ENCODE data around the gene ABL2. TPM values are rescaled to one million over a fixed set of nuclear protein-coding genes. Genes with fewer than 3 reads are reported as not detected.

The ABL2 gene
- total RNA-seq, 4 donors from 2014 or later: 6.8 to 22.2 (median 12.2) TPM

- Histone ChIP-seq H3K27me3 (no peaks in the 10 kb centered on the region), H3K4me3 (no peak overlapping the region), H3K27ac (no peak overlapping the region), H3K36me3 (no peaks in the 10 kb centered on the region), H3K9me3 (no peaks in the 10 kb centered on the region), H3K4me1 (no peaks in the 10 kb centered on the region)
- no peak for TF ChIP-seq POLR2AphosphoS5 (IDR thresholded peaks at IDR 0.05)
- TF ChIP-seq POLR2A (IDR thresholded peaks at IDR 0.05): no peak
- no peak for TF ChIP-seq EP300 (IDR thresholded peaks at IDR 0.05)
- TF ChIP-seq CTCF (IDR thresholded peaks at IDR 0.05): no peak
- 70% methylated on average over 5 of the region's 5 CpGs for WGBS
- DNase-seq (ENCODE audit: low spot score in 2 of 2): no peak
Observed at GRCh38 chr1:179241530-179242097, 12.1 kb upstream of the ABL2 start.

- H3K4me1 ChIP-seq: no peaks in the 10 kb centered on the region
- H3K4me3 ChIP-seq: no peak overlapping the region
- 80% methylated on average over 4 of the region's 4 CpGs for WGBS
- no peaks in the 10 kb centered on the region for H3K27me3 ChIP-seq
- H3K27ac ChIP-seq: no peak overlapping the region
- TF ChIP-seq POLR2AphosphoS5 (IDR thresholded peaks at IDR 0.05): no peak
- no peak for DNase-seq (ENCODE audit: low spot score in 2 of 2)
- H3K9me3 ChIP-seq: no peaks in the 10 kb centered on the region
- no peaks in the 10 kb centered on the region for H3K36me3 ChIP-seq
Observed at GRCh38 chr1:179237222-179237621, 7.7 kb upstream of the ABL2 start.

- WGBS: 92% methylated on average over 1 of the region's 1 CpG
- H3K4me3 ChIP-seq: no peak overlapping the region
- H3K27ac ChIP-seq: no peak overlapping the region
- H3K36me3 ChIP-seq: no peaks in the 10 kb centered on the region
- peaks cover 8% of the 10 kb centered on the region for H3K4me1 ChIP-seq
- no peaks in the 10 kb centered on the region for H3K9me3 ChIP-seq
- no peak for DNase-seq (ENCODE audit: low spot score in 2 of 2)
- no peak for TF ChIP-seq POLR2A (IDR thresholded peaks at IDR 0.05)
- TF ChIP-seq EP300 (IDR thresholded peaks at IDR 0.05): no peak
- no peak for TF ChIP-seq POLR2AphosphoS5 (IDR thresholded peaks at IDR 0.05)
- TF ChIP-seq CTCF (IDR thresholded peaks at IDR 0.05): no peak
- no peaks in the 10 kb centered on the region for H3K27me3 ChIP-seq
Observed at GRCh38 chr1:179234863-179235262, 5.4 kb upstream of the ABL2 start.

GRCh38 chr1:179231923-179232322, 2.4 kb upstream of the ABL2 start:
- Histone ChIP-seq H3K27ac (no peak overlapping the region), H3K4me1 (peaks cover 23% of the 10 kb centered on the region), H3K9me3 (no peaks in the 10 kb centered on the region), H3K27me3 (no peaks in the 10 kb centered on the region), H3K4me3 (no peak overlapping the region), H3K36me3 (no peaks in the 10 kb centered on the region)
- TF ChIP-seq POLR2A (IDR thresholded peaks at IDR 0.05) (no peak), POLR2AphosphoS5 (IDR thresholded peaks at IDR 0.05) (no peak)
- DNase-seq (ENCODE audit: low spot score in 2 of 2): no peak
- 93% methylated on average over 4 of the region's 4 CpGs for WGBS

- H3K4me1 ChIP-seq: peaks cover 24% of the 10 kb centered on the region
- no peak overlapping the region for H3K27ac ChIP-seq
- 39% methylated on average over 3 of the region's 3 CpGs for WGBS
- H3K9me3 ChIP-seq: no peaks in the 10 kb centered on the region
- DNase-seq (ENCODE audit: low spot score in 2 of 2): no peak
- TF ChIP-seq CTCF (IDR thresholded peaks at IDR 0.05): no peak
- TF ChIP-seq EP300 (IDR thresholded peaks at IDR 0.05): no peak
- no peak for TF ChIP-seq POLR2A (IDR thresholded peaks at IDR 0.05)
- no peak for TF ChIP-seq POLR2AphosphoS5 (IDR thresholded peaks at IDR 0.05)
- H3K27me3 ChIP-seq: no peaks in the 10 kb centered on the region
- no peak overlapping the region for H3K4me3 ChIP-seq
- no peaks in the 10 kb centered on the region for H3K36me3 ChIP-seq
Observed at GRCh38 chr1:179230721-179231120, 1.2 kb upstream of the ABL2 start.

GRCh38 chr1:179230251-179230650, 774 bp upstream of the ABL2 start:
- no peak for DNase-seq (ENCODE audit: low spot score in 2 of 2)
- 41% methylated on average over 5 of the region's 5 CpGs for WGBS
- H3K9me3 ChIP-seq: no peaks in the 10 kb centered on the region
- peaks cover 24% of the 10 kb centered on the region for H3K4me1 ChIP-seq
- H3K36me3 ChIP-seq: no peaks in the 10 kb centered on the region
- TF ChIP-seq EP300 (IDR thresholded peaks at IDR 0.05) (no peak), POLR2AphosphoS5 (IDR thresholded peaks at IDR 0.05) (no peak), CTCF (IDR thresholded peaks at IDR 0.05) (no peak), POLR2A (IDR thresholded peaks at IDR 0.05) (no peak)
- H3K4me3 ChIP-seq: peak overlapping the region; percentile 99
- no peak overlapping the region for H3K27ac ChIP-seq
- no peaks in the 10 kb centered on the region for H3K27me3 ChIP-seq
